Lung (tissue), 12 donors: ENCODE measurements around the gene USP47. TPM values are rescaled to one million over a fixed set of nuclear protein-coding genes. Genes with fewer than 3 reads are reported as not detected.
A peak's percentile ranks its signal among the peaks of the same experiment; 100 is the strongest.

ENCODE experiments used
- ATAC-seq: fragments of 200-7000 bp; cut with Tn5 transposase; one replicate; pipeline ENCODE4 v1.9.1; 2020; ENCODE audit warnings: moderate number of reproducible peaks; ENCODE audit not compliant: insufficient read depth, low FRiP score
- DNase-seq, 3 donors: peaks; one replicate each; pipeline ENCODE4 v3.0.0-alpha.2; 2013 to 2017
- H3K27ac ChIP-seq, 2 donors: one replicate each; pipeline ENCODE4 v1.5.1; 2013; ENCODE audit warnings: mild to moderate bottlenecking in 2 of 2, moderate library complexity in 2 of 2, control low read depth in 1 of 2, inconsistent platforms in 1 of 2, low read depth in 1 of 2, low read length in 1 of 2
- H3K27me3 ChIP-seq, 3 donors: one replicate each; pipeline ENCODE4 v1.5.1; 2013; ENCODE audit warnings: low read length in 2 of 3; ENCODE audit not compliant: control insufficient read depth in 3 of 3, insufficient read depth in 3 of 3
- H3K36me3 ChIP-seq, 4 donors: one replicate each; pipeline ENCODE4 v1.5.1; 2013; ENCODE audit warnings: low read length in 4 of 4, mild to moderate bottlenecking in 1 of 4, moderate library complexity in 1 of 4; ENCODE audit not compliant: control insufficient read depth in 4 of 4, insufficient read depth in 4 of 4
- H3K4me1 ChIP-seq, 5 donors: one replicate each; pipeline ENCODE4 v1.5.1; 2013; ENCODE audit warnings: low read length in 5 of 5, mild to moderate bottlenecking in 2 of 5, moderate library complexity in 1 of 5; ENCODE audit not compliant: control insufficient read depth in 5 of 5, insufficient read depth in 5 of 5
- H3K4me3 ChIP-seq: one replicate; pipeline ENCODE4 v1.5.1; 2013; ENCODE audit warnings: mild to moderate bottlenecking, control low read depth, moderate library complexity
- H3K9ac ChIP-seq, 2 donors: one replicate each; pipeline ENCODE4 v1.5.1; 2013; ENCODE audit warnings: low read length in 2 of 2, control low read depth in 1 of 2; ENCODE audit not compliant: insufficient read depth in 1 of 2
- H3K9me3 ChIP-seq, 4 donors: one replicate each; pipeline ENCODE4 v1.5.1; 2013; ENCODE audit warnings: low read length in 3 of 4, mild to moderate bottlenecking in 1 of 4, moderate library complexity in 1 of 4; ENCODE audit not compliant: control insufficient read depth in 4 of 4, insufficient read depth in 3 of 4
- WGBS, 2 donors: extraction: QIAGEN DNeasy Blood & Tissue Kit; methylation state at CpG; one replicate each; pipeline ENCODE4 v1.1.7; 2013; 5-methylcytosine and 5-hydroxymethylcytosine counted together
- polyA plus RNA-seq, 2 donors: library from polyadenylated mRNA; stranded (reverse); fragments of 200-250 nt; gene quantifications; one replicate each; pipeline ENCODE4 v1.2.1, GENCODE V29; 2013
- total RNA-seq, 2 donors: library from RNA; depleted of rRNA in 1 of 2; stranded (reverse); fragments of >200 nt in 1 of 2; gene quantifications; one replicate each; pipeline ENCODE4 v1.2.1, GENCODE V29; 2014 to 2021
- TF ChIP-seq, protein P1 (sequence below): IDR thresholded peaks from 2 replicates; pipeline ENCODE4 v1.5.1; 2012; ENCODE audit warnings: mild to moderate bottlenecking; ENCODE audit errors: control extremely low read depth, extremely low read depth
- donor health status: control.
- donor health status: control.
- donor health status: Bipolar disorder and iron deficiency.
- donor health status: healthy.
- donor health status: DM: yes; HTN: yes; CAD: no.

Gene USP47
- total and polyA plus RNA-seq, 4 donors, result 20.4 to 183 (median 31.9) TPM

DNA sequence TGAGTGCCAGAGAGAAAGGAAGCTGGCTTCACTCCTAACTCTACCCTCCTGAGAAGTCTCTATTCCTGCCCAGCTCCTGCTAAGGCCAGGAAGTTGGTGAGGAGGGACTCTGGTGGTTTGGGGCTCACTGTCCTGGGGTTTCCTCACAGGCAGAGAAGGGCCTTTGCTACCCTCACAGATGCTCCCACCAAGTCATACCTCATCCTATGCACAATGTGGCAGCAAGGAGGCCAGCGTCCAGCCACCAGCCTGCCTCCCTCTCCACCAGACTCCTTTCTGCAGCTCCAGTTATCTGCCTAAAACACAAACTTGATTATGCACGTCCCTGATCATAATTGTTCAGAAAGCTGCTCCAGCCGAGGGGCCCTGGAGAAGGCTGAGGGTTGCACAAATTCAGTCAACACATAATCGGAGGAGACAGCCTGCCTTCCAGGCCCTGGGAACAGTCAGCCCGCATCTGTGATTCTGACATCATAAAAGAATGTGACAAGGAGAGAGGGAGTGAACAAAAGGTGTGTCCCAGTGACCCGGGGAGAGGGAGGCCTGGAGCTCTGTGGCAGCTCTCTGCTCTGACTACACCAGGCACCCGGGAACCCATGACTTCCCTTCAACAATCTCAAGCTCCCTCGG is 137.8 kb downstream of the USP47 start:
- H3K36me3 ChIP-seq, result peaks cover 0 to 19% (median 7%) of the 10 kb centered on the region in 4 donors
- peaks cover 0 to 2% (median 0%) of the 10 kb centered on the region in 4 donors for H3K9me3 ChIP-seq
- DNase-seq, result peak; percentile 79 to 90 (median 89)
- H3K9ac ChIP-seq, result peak overlapping the region in 1 of 2 donors; percentile 39
- WGBS, 2 donors, result 43 to 74% methylated on average over 8 of the region's 8 CpGs
- no peak overlapping the region for H3K4me3 ChIP-seq
- TF ChIP-seq, protein P1, sequence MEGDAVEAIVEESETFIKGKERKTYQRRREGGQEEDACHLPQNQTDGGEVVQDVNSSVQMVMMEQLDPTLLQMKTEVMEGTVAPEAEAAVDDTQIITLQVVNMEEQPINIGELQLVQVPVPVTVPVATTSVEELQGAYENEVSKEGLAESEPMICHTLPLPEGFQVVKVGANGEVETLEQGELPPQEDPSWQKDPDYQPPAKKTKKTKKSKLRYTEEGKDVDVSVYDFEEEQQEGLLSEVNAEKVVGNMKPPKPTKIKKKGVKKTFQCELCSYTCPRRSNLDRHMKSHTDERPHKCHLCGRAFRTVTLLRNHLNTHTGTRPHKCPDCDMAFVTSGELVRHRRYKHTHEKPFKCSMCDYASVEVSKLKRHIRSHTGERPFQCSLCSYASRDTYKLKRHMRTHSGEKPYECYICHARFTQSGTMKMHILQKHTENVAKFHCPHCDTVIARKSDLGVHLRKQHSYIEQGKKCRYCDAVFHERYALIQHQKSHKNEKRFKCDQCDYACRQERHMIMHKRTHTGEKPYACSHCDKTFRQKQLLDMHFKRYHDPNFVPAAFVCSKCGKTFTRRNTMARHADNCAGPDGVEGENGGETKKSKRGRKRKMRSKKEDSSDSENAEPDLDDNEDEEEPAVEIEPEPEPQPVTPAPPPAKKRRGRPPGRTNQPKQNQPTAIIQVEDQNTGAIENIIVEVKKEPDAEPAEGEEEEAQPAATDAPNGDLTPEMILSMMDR, result no peak
- H3K27ac ChIP-seq, result peak overlapping the region; percentile 71 to 80
- peaks cover 31 to 50% (median 44%) of the 10 kb centered on the region in 5 donors for H3K4me1 ChIP-seq
- H3K27me3 ChIP-seq, result no peaks in the 10 kb centered on the region
- no peak for ATAC-seq

DNA sequence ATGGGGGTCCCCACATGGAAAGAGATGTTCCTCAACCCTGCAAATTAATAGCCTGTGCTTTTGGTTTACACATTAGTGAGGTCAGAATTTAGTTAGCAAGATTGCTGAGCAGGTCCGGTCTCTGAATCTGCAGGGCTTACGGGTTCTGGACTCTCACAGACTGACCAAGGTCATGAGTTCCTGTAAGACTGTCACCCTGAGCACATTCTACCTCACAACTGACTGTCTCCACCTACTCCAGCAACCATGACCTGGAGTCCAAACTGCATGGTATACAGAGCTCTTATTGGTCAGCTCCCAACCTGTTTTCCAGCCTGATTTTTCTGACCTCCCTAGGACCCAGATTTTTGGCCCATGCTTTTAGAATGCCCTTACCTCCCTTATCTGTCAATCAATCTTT is 138.4 kb downstream of the USP47 start:
- no peaks in the 10 kb centered on the region for H3K27me3 ChIP-seq
- DNase-seq (no peak), ATAC-seq (no peak)
- H3K4me1 ChIP-seq, result peaks cover 31 to 50% (median 44%) of the 10 kb centered on the region in 5 donors
- 87 to 95% methylated on average over 2 of the region's 2 CpGs for WGBS, 2 donors
- TF ChIP-seq, protein P1, result no peak
- H3K4me3 ChIP-seq, result no peak overlapping the region
- no peak overlapping the region for H3K9ac ChIP-seq
- peak overlapping the region; percentile 71 to 80 for H3K27ac ChIP-seq
- peaks cover 0 to 2% (median 0%) of the 10 kb centered on the region in 4 donors for H3K9me3 ChIP-seq
- peaks cover 0 to 19% (median 7%) of the 10 kb centered on the region in 4 donors for H3K36me3 ChIP-seq

DNA sequence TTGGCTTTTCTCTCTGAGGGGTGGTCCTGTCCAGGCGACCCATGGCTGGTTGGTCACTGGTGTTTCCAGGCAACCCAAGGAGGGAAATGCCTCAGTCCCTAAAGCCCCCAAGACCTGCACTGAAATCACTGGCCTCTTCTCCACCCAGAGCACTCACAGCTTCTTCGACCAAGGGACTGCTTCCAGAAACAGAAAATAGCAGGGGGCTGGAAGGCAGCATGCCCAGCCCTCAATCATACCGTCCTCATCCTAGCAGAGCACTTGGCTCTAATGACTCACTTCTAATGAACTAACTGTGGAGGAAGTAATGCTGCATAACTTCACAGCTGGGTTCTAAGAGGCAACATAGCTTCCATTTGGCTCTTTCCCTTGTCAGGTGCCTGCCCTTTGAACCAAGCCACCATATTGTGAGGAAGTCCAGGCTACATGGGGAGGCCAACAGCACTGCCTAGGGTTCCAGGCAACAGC is 139.1 kb downstream of the USP47 start:
- ATAC-seq (no peak), DNase-seq (no peak)
- Histone ChIP-seq H3K9ac (no peak overlapping the region), H3K9me3 (peaks cover 0 to 2% (median 0%) of the 10 kb centered on the region in 4 donors), H3K36me3 (peaks cover 0 to 25% (median 7%) of the 10 kb centered on the region in 4 donors), H3K4me3 (no peak overlapping the region), H3K27ac (peak overlapping the region; percentile 71 to 80), H3K4me1 (peaks cover 31 to 50% (median 41%) of the 10 kb centered on the region in 5 donors), H3K27me3 (no peaks in the 10 kb centered on the region)
- TF ChIP-seq, protein P1, result no peak
- 84 to 91% methylated on average over 3 of the region's 3 CpGs for WGBS, 2 donors
